GM20000 (cell line): Measurements from ENCODE around the gene ANKS4B.

Experiments used
- DNase-seq: peaks from one replicate; pipeline ENCODE4 v3.0.0; 2012; ENCODE audit warnings: low spot score
- CTCF ChIP-seq: IDR thresholded peaks from 2 replicates; pipeline ENCODE4 v1.5.1; 2012; ENCODE audit warnings: mild to moderate bottlenecking, control low read depth; ENCODE audit errors: extremely low read depth, missing control alignments

ANKS4B gene

DNA sequence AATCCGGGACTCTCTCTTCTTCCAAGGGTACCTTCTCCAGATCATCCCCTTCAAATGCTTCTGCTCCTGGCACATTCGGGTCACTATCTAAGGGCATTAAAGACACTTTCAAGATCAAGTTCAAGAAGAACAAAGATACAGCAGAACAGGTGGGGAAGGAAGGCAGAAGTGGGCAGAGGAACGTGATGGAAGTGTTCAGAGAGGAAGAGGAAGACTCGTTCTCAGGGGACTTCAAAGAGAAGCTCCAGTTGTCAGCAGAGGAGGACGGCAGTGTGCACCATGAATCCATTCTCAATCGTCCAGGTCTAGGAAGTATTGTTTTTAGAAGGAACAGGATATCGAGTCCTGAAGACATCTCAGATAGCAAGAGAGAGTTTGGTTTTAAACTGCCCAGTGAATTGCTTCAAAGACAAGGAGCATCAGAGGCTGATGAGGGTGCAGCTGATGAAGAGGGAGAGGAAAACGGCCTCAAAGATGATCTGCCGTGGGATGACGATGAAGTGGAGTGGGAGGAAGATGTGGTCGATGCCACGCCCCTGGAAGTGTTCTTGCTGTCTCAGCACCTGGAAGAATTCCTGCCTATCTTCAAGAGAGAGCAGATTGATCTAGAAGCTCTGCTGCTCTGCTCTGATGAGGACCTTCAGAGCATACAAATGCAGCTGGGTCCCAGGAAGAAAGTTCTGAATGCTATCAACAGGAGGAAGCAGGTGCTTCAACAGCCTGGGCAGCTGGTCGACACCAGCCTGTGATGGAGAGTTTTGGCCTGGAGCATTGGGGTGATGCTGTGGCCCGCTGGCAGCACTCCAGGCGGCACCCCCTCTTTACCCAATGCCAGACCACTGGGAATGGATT lies 16.8 kb downstream of the ANKS4B start:
- no peak for TF ChIP-seq CTCF
- DNase-seq: no peak

- no peak for DNase-seq
- TF ChIP-seq CTCF: no peak
Observed at GRCh38 chr16:21253470-21253869, 20.0 kb downstream of the ANKS4B start.

GRCh38 chr16:21256636-21257035 lies 23.1 kb downstream of the ANKS4B start:
- no peak for TF ChIP-seq CTCF
- DNase-seq: no peak

- no peak for DNase-seq
- no peak for TF ChIP-seq CTCF
Observed at GRCh38 chr16:21257284-21257683, 23.8 kb downstream of the ANKS4B start.

- DNase-seq: no peak
- TF ChIP-seq CTCF: no peak
Observed at GRCh38 chr16:21260870-21261791, 27.6 kb downstream of the ANKS4B start.

GRCh38 chr16:21262779-21263639 lies 29.5 kb downstream of the ANKS4B start:
- DNase-seq: no peak
- no peak for TF ChIP-seq CTCF
